Upper lobe of left lung (tissue), 6 donors: ENCODE data around the gene SPDYE3. TPM values are rescaled to one million over a fixed set of nuclear protein-coding genes. Genes with fewer than 3 reads are reported as not detected.
A peak's percentile ranks its signal among the peaks of the same experiment; 100 is the strongest.

Experiments
- ATAC-seq, 2 donors: fragments of 200-7000 bp; cut with Tn5 transposase; one replicate each; pipeline ENCODE4 v1.9.1; 2022; ENCODE audit warnings: mild to moderate bottlenecking in 2 of 2, moderate library complexity in 2 of 2; ENCODE audit not compliant: low FRiP score in 2 of 2
- DNase-seq, 2 donors: peaks; one replicate each; pipeline ENCODE4 v3.0.0-alpha.2; 2019 to 2020
- H3K27ac ChIP-seq, 4 donors: fragments of 200-600 bp; sonication (generic); one replicate each; pipeline ENCODE4 v1.5.1; 2016 to 2019
- H3K27me3 ChIP-seq, 4 donors: fragments of 200-600 bp; sonication (generic); one replicate each; pipeline ENCODE4 v1.5.1; 2017 to 2019
- H3K36me3 ChIP-seq, 4 donors: fragments of 200-600 bp; sonication (generic); one replicate each; pipeline ENCODE4 v1.5.1; 2016 to 2019
- H3K4me1 ChIP-seq, 4 donors: fragments of 200-600 bp; sonication (generic); one replicate each; pipeline ENCODE4 v1.5.1; 2018 to 2019
- H3K4me3 ChIP-seq, 4 donors: fragments of 200-600 bp; sonication (generic); one replicate each; pipeline ENCODE4 v1.5.1; 2017 to 2019; ENCODE audit warnings: mild to moderate bottlenecking in 2 of 4, moderate library complexity in 1 of 4
- H3K9me3 ChIP-seq, 4 donors: fragments of 200-600 bp; sonication (generic); one replicate each; pipeline ENCODE4 v1.5.1; 2018 to 2019
- CTCF ChIP-seq, 6 experiments: fragments of 450-650 bp in 4 of 6; fragments of 200-600 bp in 2 of 6; sonication (generic) in 2 of 6; IDR thresholded peaks; one replicate each; pipeline ENCODE4 v1.5.1; 2016 to 2019; ENCODE audit warnings: antibody characterized with exemption in 6 of 6
- EP300 ChIP-seq, 4 donors: sonication (generic); formaldehyde crosslinking; IDR thresholded peaks; one replicate each; pipeline ENCODE4 v1.5.1; 2017; ENCODE audit warnings: antibody characterized with exemption in 4 of 4, control low read depth in 2 of 4
- POLR2A ChIP-seq, 4 donors: fragments of 450-650 bp; IDR thresholded peaks; one replicate each; pipeline ENCODE4 v1.5.1; 2016 to 2017; ENCODE audit warnings: antibody characterized with exemption in 4 of 4, mild to moderate bottlenecking in 2 of 4
- POLR2AphosphoS5 ChIP-seq, 2 donors: sonication (generic); formaldehyde crosslinking; IDR thresholded peaks; one replicate each; pipeline ENCODE4 v1.5.1; 2017; ENCODE audit warnings: antibody characterized with exemption in 2 of 2
- WGBS, 2 donors: methylation state at CpG; one replicate each; pipeline ENCODE4 v1.1.5; 2017 to 2018; 5-methylcytosine and 5-hydroxymethylcytosine counted together
- small RNA-seq, 4 donors: library from RNA; depleted of rRNA; stranded (forward); fragments of <200 nt; gene quantifications; one replicate each; pipeline ENCODE3, GENCODE V24; 2016
- total RNA-seq, 6 donors: library from RNA; depleted of rRNA in 4 of 6; stranded (reverse); fragments of >200 nt in 4 of 6; gene quantifications; one replicate each; pipeline versions ENCODE4 v1.1.0 to v1.2.1, GENCODE V29; 2016 to 2021
- donor health status: DM: no; HTN: no; CAD: no; lungs with moderate emphysema.
- donor health status: DM: no; HTN: yes; CAD: no; lungs with severe emphysema.

The SPDYE3 gene
- total RNA-seq, 6 donors from 2014 or later: not detected

DNA sequence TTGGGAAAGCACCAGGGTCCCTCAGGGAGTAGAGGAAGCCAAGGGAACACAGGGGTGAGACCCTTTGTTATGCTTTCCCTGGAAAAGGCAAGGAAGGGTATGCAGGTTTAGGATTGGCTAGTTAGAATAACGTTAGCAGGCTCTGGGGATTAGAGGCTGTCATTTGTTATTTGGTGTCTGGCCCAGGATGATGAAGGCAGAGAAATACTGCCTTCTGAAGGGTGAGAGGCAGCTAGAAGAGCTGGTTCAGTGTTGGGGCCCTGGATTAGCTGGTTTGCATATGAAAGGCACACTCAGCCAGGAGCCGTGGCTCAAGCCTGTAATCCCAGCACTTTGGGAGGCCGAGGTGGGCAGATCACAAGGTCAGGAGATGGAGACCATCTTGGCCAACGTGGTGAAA lies 62.8 kb downstream of the SPDYE3 start:
- TF ChIP-seq CTCF (IDR thresholded peaks at IDR 0.05) (no peak), POLR2AphosphoS5 (IDR thresholded peaks at IDR 0.05) (no peak), POLR2A (IDR thresholded peaks at IDR 0.05) (no peak), EP300 (IDR thresholded peaks at IDR 0.05) (no peak)
- H3K4me1 ChIP-seq: peaks cover 9 to 28% (median 22%) of the 10 kb centered on the region in 4 donors
- H3K27ac ChIP-seq: peak overlapping the region in 3 of 4 donors; percentile 78 to 84 (median 82)
- ATAC-seq: no peak
- WGBS, 2 donors: 29 to 53% methylated on average over 4 of the region's 4 CpGs
- no peak overlapping the region for H3K4me3 ChIP-seq
- no peaks in the 10 kb centered on the region for H3K27me3 ChIP-seq
- DNase-seq: no peak
- H3K9me3 ChIP-seq: no peaks in the 10 kb centered on the region
- peaks cover 0 to 8% (median 0%) of the 10 kb centered on the region in 4 donors for H3K36me3 ChIP-seq

- ATAC-seq (no peak), DNase-seq (no peak)
- Histone ChIP-seq H3K9me3 (no peaks in the 10 kb centered on the region), H3K27ac (peak overlapping the region in 2 of 4 donors; percentile 78 to 82), H3K27me3 (no peaks in the 10 kb centered on the region), H3K36me3 (peaks cover 0 to 8% (median 0%) of the 10 kb centered on the region in 4 donors), H3K4me1 (peaks cover 9 to 28% (median 21%) of the 10 kb centered on the region in 4 donors), H3K4me3 (no peak overlapping the region)
- 90 to 91% methylated on average over 6 of the region's 6 CpGs for whole genome bisulfite sequencing, 2 donors
- no peak for TF ChIP-seq POLR2A (IDR thresholded peaks at IDR 0.05)
- TF ChIP-seq EP300 (IDR thresholded peaks at IDR 0.05): no peak
- no peak for TF ChIP-seq POLR2AphosphoS5 (IDR thresholded peaks at IDR 0.05)
- no peak for TF ChIP-seq CTCF (IDR thresholded peaks at IDR 0.05)
Measured at GRCh38 chr7:100370746-100371145, 63.2 kb downstream of the SPDYE3 start.

- peaks cover 9 to 28% (median 18%) of the 10 kb centered on the region in 4 donors for H3K4me1 ChIP-seq
- no peak for DNase-seq
- no peak for TF ChIP-seq POLR2AphosphoS5 (IDR thresholded peaks at IDR 0.05)
- TF ChIP-seq CTCF (IDR thresholded peaks at IDR 0.05): no peak
- TF ChIP-seq POLR2A (IDR thresholded peaks at IDR 0.05): no peak
- no peak for TF ChIP-seq EP300 (IDR thresholded peaks at IDR 0.05)
- ATAC-seq: no peak
- WGBS, 2 donors: 55 to 74% methylated on average over 5 to 7 of the region's 7 CpGs
- H3K27me3 ChIP-seq: no peaks in the 10 kb centered on the region
- no peak overlapping the region for H3K4me3 ChIP-seq
- peaks cover 0 to 8% (median 0%) of the 10 kb centered on the region in 4 donors for H3K36me3 ChIP-seq
- H3K9me3 ChIP-seq: no peaks in the 10 kb centered on the region
- peak overlapping the region in 3 of 4 donors; percentile 84 to 89 (median 89) for H3K27ac ChIP-seq
Measured at GRCh38 chr7:100371561-100372171, 64.2 kb downstream of the SPDYE3 start.

Small RNA genes within 50 kb of the gene (small RNA-seq; reads per million reads assigned to genes)
- gene RF00019: 0 reads per million in 4 donors

Other genes with a start within 250 kb of the SPDYE3 start
- 10 to 100 TPM; 18.4 to 50.3 (median 22.8) TPM for gene ZNF3, start 226.0 kb upstream of the SPDYE3 start, total RNA-seq
- gene COPS6, start 218.7 kb upstream of the SPDYE3 start, total RNA-seq: 100 to 1,000 TPM in 1 of 6 donors, 10 to 100 TPM in 5; 23.4 to 217 (median 53.9) TPM
- 10 to 100 TPM; 29.3 to 78.6 (median 44.1) TPM for gene MCM7, start 206.3 kb upstream of the SPDYE3 start, total RNA-seq
- gene AP4M1, start 206.1 kb upstream of the SPDYE3 start, total RNA-seq: 100 to 1,000 TPM in 1 of 6 donors, 10 to 100 TPM in 5; 17.3 to 142 (median 19.4) TPM
- gene TAF6, start 188.3 kb upstream of the SPDYE3 start, total RNA-seq: 10 to 100 TPM; 33.4 to 76.5 (median 53.0) TPM
- 10 to 100 TPM in 2 of 6 donors, 1 to 10 TPM in 4; 2.9 to 14.6 (median 6.5) TPM for gene CNPY4, start 188.1 kb upstream of the SPDYE3 start, total RNA-seq
- gene MBLAC1, start 180.7 kb upstream of the SPDYE3 start, total RNA-seq: 10 to 100 TPM in 1 of 6 donors, 1 to 10 TPM in 5; 1.0 to 11.4 (median 3.3) TPM
- 100 to 1,000 TPM; 111 to 223 (median 148) TPM for gene LAMTOR4, start 158.8 kb upstream of the SPDYE3 start, total RNA-seq
- 100 to 1,000 TPM in 1 of 6 donors, 10 to 100 TPM in 5; 12.6 to 108 (median 25.3) TPM for gene TRAPPC14, start 149.0 kb upstream of the SPDYE3 start, total RNA-seq
- gene GAL3ST4, start 139.1 kb upstream of the SPDYE3 start, total RNA-seq: 10 to 100 TPM in 1 of 6 donors, 1 to 10 TPM in 4, not detected in 1; 2.4 to 11.5 (median 5.2) TPM
- gene GPC2, start 130.3 kb upstream of the SPDYE3 start, total RNA-seq: 10 to 100 TPM in 1 of 6 donors, 1 to 10 TPM in 2, under 1 TPM in 3; 0.20 to 25.1 (median 0.96) TPM
- gene STAG3, start 129.8 kb upstream of the SPDYE3 start, total RNA-seq: 1 to 10 TPM in 5 of 6 donors, not detected in 1; 1.5 to 5.2 (median 2.8) TPM
- 1 to 10 TPM in 5 of 6 donors, under 1 TPM in 1; 0.63 to 6.3 (median 1.7) TPM for gene PVRIG, start 87.8 kb upstream of the SPDYE3 start, total RNA-seq
- gene PILRB, start 50.4 kb downstream of the SPDYE3 start, total RNA-seq: 100 to 1,000 TPM in 1 of 6 donors, 10 to 100 TPM in 5; 18.4 to 259 (median 39.9) TPM
- gene PILRA, start 65.8 kb downstream of the SPDYE3 start, total RNA-seq: 10 to 100 TPM; 15.2 to 52.4 (median 24.2) TPM
- 1 to 10 TPM; 3.8 to 6.3 (median 5.2) TPM for gene ZCWPW1, start 121.0 kb downstream of the SPDYE3 start, total RNA-seq
- gene MEPCE, start 122.1 kb downstream of the SPDYE3 start, total RNA-seq: 10 to 100 TPM; 19.3 to 45.4 (median 37.9) TPM
- 10 to 100 TPM; 24.3 to 56.8 (median 30.0) TPM for gene PPP1R35, start 128.8 kb downstream of the SPDYE3 start, total RNA-seq
- gene SPACDR, start 156.6 kb downstream of the SPDYE3 start, total RNA-seq: 1 to 10 TPM in 2 of 6 donors, under 1 TPM in 2, not detected in 2; 0.59 to 2.1 (median 1.3) TPM
- gene TSC22D4, start 171.5 kb downstream of the SPDYE3 start, total RNA-seq: 10 to 100 TPM; 25.7 to 91.2 (median 69.0) TPM
- 1 to 10 TPM in 2 of 6 donors, under 1 TPM in 3, not detected in 1; 0.15 to 1.4 (median 0.89) TPM for gene NYAP1, start 176.2 kb downstream of the SPDYE3 start, total RNA-seq
- 10 to 100 TPM; 14.3 to 33.1 (median 20.4) TPM for gene AGFG2, start 231.5 kb downstream of the SPDYE3 start, total RNA-seq